A549 (cell line): ENCODE measurements around the gene ZNF574. TPM values are rescaled to one million over a fixed set of nuclear protein-coding genes. Genes with fewer than 3 reads are reported as not detected.

Experiments used
- ATAC-seq, 2 experiments: fragments of 200-7000 bp in 1 of 2; fragments of >200 bp in 1 of 2; cut with Nextera tagmentation in 1 of 2; cut with Tn5 transposase in 1 of 2; 3 replicates each; pipeline versions ENCODE4 v1.8.0 to v1.9.1; 2018 to 2020; ENCODE audit warnings: mild to moderate bottlenecking in 1 of 2, moderate library complexity in 1 of 2
- CTCF ChIA-PET: fragments of 300-600 bp; sonication (Branson Sonifier 250); formaldehyde crosslinking; extraction: SDS; loops from one replicate; lab custom pipeline; 2021; ENCODE audit warnings: antibody characterized with exemption, inconsistent platforms; lab: Yijun Ruan, JAX
- POLR2A ChIA-PET: fragments of 350-600 bp; formaldehyde crosslinking; extraction: SDS; loops from one replicate; lab custom pipeline; 2021; ENCODE audit warnings: antibody characterized with exemption, inconsistent platforms; lab: Yijun Ruan, JAX
- DNase-seq, 2 experiments: peaks; one replicate each; pipeline versions ENCODE4 v3.0.0 to v3.0.0-alpha.2; 2011 to 2016; ENCODE audit warnings: low read depth in 1 of 2, low spot score in 1 of 2
- FAIRE-seq: peaks from 2 replicates; lab custom pipeline; 2011; peaks lifted over from hg19 to GRCh38; lab: Jason Lieb, UNC
- H3K27ac ChIP-seq, 2 experiments: fragments of >200 bp; sonication (Bioruptor Twin); formaldehyde crosslinking; 3 replicates each; pipeline ENCODE4 v1.5.1; 2016 to 2017
- H3K4me1 ChIP-seq: fragments of >200 bp; sonication (Bioruptor Twin); formaldehyde crosslinking; 3 replicates; pipeline ENCODE4 v1.6.1; 2016
- H3K4me2 ChIP-seq: fragments of >200 bp; sonication (Bioruptor Twin); formaldehyde crosslinking; 3 replicates; pipeline ENCODE4 v1.6.1; 2016
- H3K4me3 ChIP-seq: fragments of >200 bp; sonication (Bioruptor Twin); formaldehyde crosslinking; 3 replicates; pipeline ENCODE4 v1.5.1; 2016
- H3K9me3 ChIP-seq: fragments of >200 bp; sonication (Bioruptor Twin); formaldehyde crosslinking; 3 replicates; pipeline ENCODE4 v1.6.1; 2016
- ATOH8 ChIP-seq: fragments of 250-450 bp; sonication (Bioruptor Pico); IDR thresholded peaks from 2 replicates; pipeline ENCODE4 v1.5.0; 2020; ENCODE audit warnings: low read depth, mild to moderate bottlenecking, moderate library complexity
- CBX2 ChIP-seq: fragments of 200-600 bp; sonication (generic); IDR thresholded peaks from 2 replicates; pipeline ENCODE4 v1.6.1; 2016; ENCODE audit warnings: low read depth, mild to moderate bottlenecking, borderline replicate concordance
- CHD4 ChIP-seq: fragments of 200-600 bp; sonication (generic); IDR thresholded peaks from 2 replicates; pipeline ENCODE4 v1.6.1; 2016; ENCODE audit warnings: antibody characterized with exemption, mild to moderate bottlenecking, borderline replicate concordance
- HOXB5 ChIP-seq: fragments of 250-450 bp; sonication (Bioruptor Pico); IDR thresholded peaks from 2 replicates; pipeline ENCODE4 v1.5.0; 2020; ENCODE audit warnings: mild to moderate bottlenecking, moderate library complexity
- KDM5A ChIP-seq: fragments of 200-600 bp; sonication (generic); IDR thresholded peaks from 2 replicates; pipeline ENCODE4 v1.6.1; 2016; ENCODE audit warnings: antibody characterized with exemption, mild to moderate bottlenecking
- MAFK ChIP-seq: fragments of 450-650 bp; IDR thresholded peaks from 2 replicates; pipeline ENCODE4 v1.6.1; 2014; ENCODE audit not compliant: partially characterized antibody
- RFX5 ChIP-seq: fragments of 450-650 bp; IDR thresholded peaks from 2 replicates; pipeline ENCODE4 v1.7.1; 2014; ENCODE audit warnings: antibody characterized with exemption, mild to moderate bottlenecking, moderate library complexity
- USF2 ChIP-seq: fragments of 450-650 bp; IDR thresholded peaks from 2 replicates; pipeline ENCODE4 v1.6.1; 2014; ENCODE audit warnings: antibody characterized with exemption
- ZFP36 ChIP-seq: fragments of 450-650 bp; IDR thresholded peaks from 2 replicates; pipeline ENCODE4 v1.6.1; 2014; ENCODE audit warnings: borderline replicate concordance; ENCODE audit not compliant: partially characterized antibody
- WGBS: methylation state at CpG from one replicate; pipeline ENCODE4 v1.1.6; 2017; ENCODE audit errors: missing lambda C conversion rate; 5-methylcytosine and 5-hydroxymethylcytosine counted together
- polyA plus RNA-seq, 4 experiments: library from polyadenylated mRNA; depleted of rRNA in 3 of 4; stranded (reverse); fragments of >200 nt; fragmentation: RNase III in 1 of 4; extraction: RNeasy Plus Mini Kit Qiagen cat#74134 plus additional on column Dnase treatment in 1 of 4; gene quantifications; 2 replicates in 3 of 4; 3 replicates in 1 of 4; pipeline ENCODE4 v1.2.3, GENCODE V29; 2011 to 2017
- TF ChIP-seq, protein P1 (sequence below): IDR thresholded peaks from 2 replicates; pipeline ENCODE4 v1.6.1; 2012; ENCODE audit warnings: low read depth, borderline replicate concordance
- TF ChIP-seq, protein P2 (sequence below): IDR thresholded peaks from 2 replicates; pipeline ENCODE4 v1.6.1; 2012
- TF ChIP-seq, protein P3 (sequence below): fragments of >200 bp; sonication (Bioruptor Twin); formaldehyde crosslinking; IDR thresholded peaks from 2 replicates; pipeline ENCODE4 v1.6.1; 2016

The ZNF574 gene
- polyA plus RNA-seq, 2 of the 4 experiments (the other 2 are of a cell fraction): 11.3 to 21.8 TPM

DNA sequence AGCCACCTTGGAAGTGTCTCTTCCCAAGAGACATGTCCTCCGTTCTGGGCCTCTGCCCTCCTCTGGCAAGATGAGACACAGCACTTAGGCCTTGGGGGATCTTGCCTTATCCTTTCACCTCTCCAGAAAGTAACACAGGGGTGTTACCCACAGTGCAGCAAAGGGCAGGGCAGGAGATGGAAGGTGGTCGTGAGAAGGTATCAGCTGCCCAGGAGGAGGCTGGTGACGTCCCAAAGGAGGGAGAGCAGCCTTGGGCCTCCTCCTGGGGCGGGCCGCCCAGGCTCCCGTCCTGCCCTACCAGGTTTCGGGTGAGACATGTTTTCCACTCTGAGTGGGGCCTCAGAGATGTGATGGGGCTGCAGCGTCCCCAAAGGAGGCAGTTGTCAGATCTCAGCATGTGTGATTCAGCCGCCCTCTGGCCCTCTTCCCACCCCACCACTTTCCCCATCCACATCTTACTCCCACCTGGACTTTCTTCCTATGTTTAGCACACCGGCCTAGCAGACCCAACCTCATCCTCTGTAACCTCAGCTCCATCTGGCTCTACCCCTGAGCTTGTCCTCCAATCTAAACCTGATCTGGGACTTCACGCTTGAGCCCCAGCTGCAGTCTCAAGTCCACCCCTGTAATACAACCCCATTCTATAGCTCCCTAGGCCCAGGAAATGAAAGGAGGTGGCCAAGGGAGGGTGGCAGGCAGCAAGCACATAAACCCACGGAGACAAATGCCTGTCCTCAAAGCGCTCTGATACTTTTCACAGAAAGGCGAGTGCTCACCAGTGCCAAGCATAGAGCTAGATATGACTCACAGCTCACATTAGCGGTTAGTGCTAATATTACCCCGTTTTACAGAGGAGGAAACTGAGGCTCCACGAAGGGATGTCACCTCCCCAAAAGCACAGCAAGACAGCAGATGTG is 47.0 kb downstream of the ZNF574 start (continued):
- TF ChIP-seq CBX2 (no peak), ATOH8 (CRISPR knock-in tag) (no peak), HOXB5 (CRISPR knock-in tag) (no peak), RFX5 (no peak), MAFK (no peak)
- TF ChIP-seq, protein P1, sequence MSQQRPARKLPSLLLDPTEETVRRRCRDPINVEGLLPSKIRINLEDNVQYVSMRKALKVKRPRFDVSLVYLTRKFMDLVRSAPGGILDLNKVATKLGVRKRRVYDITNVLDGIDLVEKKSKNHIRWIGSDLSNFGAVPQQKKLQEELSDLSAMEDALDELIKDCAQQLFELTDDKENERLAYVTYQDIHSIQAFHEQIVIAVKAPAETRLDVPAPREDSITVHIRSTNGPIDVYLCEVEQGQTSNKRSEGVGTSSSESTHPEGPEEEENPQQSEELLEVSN: no peak

DNA sequence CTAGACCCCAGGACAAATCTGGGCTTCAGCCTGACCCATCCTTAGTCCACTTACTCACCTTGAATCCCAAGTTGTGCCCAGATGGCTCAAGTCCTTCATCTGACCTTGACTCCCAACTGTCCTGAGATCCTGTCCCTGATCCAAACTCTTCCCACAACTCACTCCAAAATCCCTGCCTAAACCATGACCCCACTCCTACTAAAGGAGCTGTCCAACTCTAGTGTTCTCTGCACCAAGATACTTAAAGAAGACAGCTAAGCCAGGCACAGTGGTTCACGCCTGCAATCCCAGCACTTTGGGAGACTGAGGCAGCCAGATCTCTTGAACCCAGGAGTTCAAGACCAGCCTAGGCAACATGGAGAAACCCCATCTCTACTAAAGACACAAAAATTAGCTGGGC is 47.8 kb downstream of the ZNF574 start:
- ATAC-seq: no peak
- no peak for DNase-seq
- Histone ChIP-seq H3K27ac (no peak overlapping the region), H3K4me1 (peaks cover 14% of the 10 kb centered on the region), H3K4me2 (no peak overlapping the region), H3K4me3 (no peak overlapping the region), H3K9me3 (peaks cover 5% of the 10 kb centered on the region; the same call in 2 of the 3 replicates)
- ChIA-PET CTCF (interaction anchor here (0.7 to 32.8 kb wide), 21 partner anchors 11 to 317 kb away, joined by 3 to 678 read pairs (median 6); partner anchors contain the start of genes DEDD2 and POU2F2), POLR2A (no interaction called here)
- 85% methylated on average over 1 of the region's 1 CpG for WGBS
- TF ChIP-seq, protein P2, sequence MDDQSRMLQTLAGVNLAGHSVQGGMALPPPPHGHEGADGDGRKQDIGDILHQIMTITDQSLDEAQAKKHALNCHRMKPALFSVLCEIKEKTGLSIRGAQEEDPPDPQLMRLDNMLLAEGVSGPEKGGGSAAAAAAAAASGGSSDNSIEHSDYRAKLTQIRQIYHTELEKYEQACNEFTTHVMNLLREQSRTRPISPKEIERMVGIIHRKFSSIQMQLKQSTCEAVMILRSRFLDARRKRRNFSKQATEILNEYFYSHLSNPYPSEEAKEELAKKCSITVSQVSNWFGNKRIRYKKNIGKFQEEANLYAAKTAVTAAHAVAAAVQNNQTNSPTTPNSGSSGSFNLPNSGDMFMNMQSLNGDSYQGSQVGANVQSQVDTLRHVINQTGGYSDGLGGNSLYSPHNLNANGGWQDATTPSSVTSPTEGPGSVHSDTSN: 0 out of 2 replicates have a peak, but pooled peaks have one; percentile 16
- no peak for TF ChIP-seq USF2
- peak; percentile 84 for FAIRE-seq

- H3K4me2 ChIP-seq: no peak overlapping the region
- CTCF ChIA-PET: interaction anchor here (0.6 to 32.8 kb wide), 26 partner anchors 12 to 1811 kb away, joined by 3 to 678 read pairs (median 5); partner anchors contain the start of genes DEDD2, POU2F2 and ZNF45
- peaks cover 5% of the 10 kb centered on the region; the same call in 2 of the 3 replicates for H3K9me3 ChIP-seq
- no peak overlapping the region for H3K4me3 ChIP-seq
- H3K4me1 ChIP-seq: peaks cover 14% of the 10 kb centered on the region
- H3K27ac ChIP-seq: no peak overlapping the region
- ATAC-seq (no peak), FAIRE-seq (peak; percentile 86), DNase-seq (no peak)
- 38% methylated on average over 5 of the region's 5 CpGs for WGBS
- POLR2A ChIA-PET: interaction anchor here (0.9 kb wide), 1 partner anchor 11 kb away, joined by 3 read pairs; no protein-coding TSS in a partner anchor
- TF ChIP-seq ZFP36: no peak
- TF ChIP-seq, protein P1: no peak
- no peak for TF ChIP-seq CHD4
- TF ChIP-seq, protein P3, sequence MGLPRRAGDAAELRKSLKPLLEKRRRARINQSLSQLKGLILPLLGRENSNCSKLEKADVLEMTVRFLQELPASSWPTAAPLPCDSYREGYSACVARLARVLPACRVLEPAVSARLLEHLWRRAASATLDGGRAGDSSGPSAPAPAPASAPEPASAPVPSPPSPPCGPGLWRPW: no peak
- no peak for TF ChIP-seq KDM5A
Measured at GRCh38 chr19:42124386-42124901, 48.5 kb downstream of the ZNF574 start.
